HG02870 (cell line): ENCODE results near the gene TPBGL.

Experiments used
- ATAC-seq: cut with Tn5 transposase; IDR thresholded peaks from one replicate; pipeline ENCODE4 v1.9.1; 2021; ENCODE audit warnings: mild to moderate bottlenecking, moderate library complexity; ENCODE audit not compliant: unreplicated experiment

The TPBGL gene

GRCh38 chr11:75289511-75289760 is 48.9 kb downstream of the TPBGL start:
- ATAC-seq = no peak

DNA sequence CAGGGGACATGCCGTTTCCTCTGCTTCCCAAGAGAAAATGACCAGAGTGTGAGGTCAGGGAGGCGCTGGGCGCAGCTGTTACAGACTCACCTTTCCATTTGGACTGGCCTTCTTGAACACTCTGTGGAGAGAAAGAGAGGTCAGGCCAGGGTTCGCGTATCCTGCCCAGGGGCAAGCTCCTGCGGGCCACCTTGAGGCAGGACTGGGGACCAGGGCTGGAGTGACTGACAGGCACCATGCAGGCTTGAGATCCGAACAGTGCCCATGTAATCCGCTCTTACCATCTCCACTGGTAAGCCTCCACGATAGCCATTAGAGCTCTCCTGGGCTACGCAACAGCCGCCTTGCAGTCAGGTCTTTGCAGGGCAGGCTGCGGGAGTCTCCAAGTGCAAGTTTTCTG is 49.3 kb downstream of the TPBGL start:
- ATAC-seq = no peak

- ATAC-seq = no peak
Measured at GRCh38 chr11:75291741-75292140, 51.2 kb downstream of the TPBGL start.

- ATAC-seq = no peak
Measured at GRCh38 chr11:75292943-75293342, 52.4 kb downstream of the TPBGL start.
